GM12878 (cell line): Measurements from ENCODE around the gene GRIA2. TPM values are rescaled to one million over a fixed set of nuclear protein-coding genes. Genes with fewer than 3 reads are reported as not detected.

Experiments
- ATAC-seq: fragments of 200-7000 bp; cut with Tn5 transposase; 3 replicates; pipeline ENCODE4 v1.9.1; 2020; ENCODE audit warnings: mild to moderate bottlenecking, moderate library complexity
- BruUV-seq: library from RNA; stranded (reverse); fragments of 400-500 nt; replicated peaks from 2 replicates; lab custom pipeline; 2021; lab: Mats Ljungman, UMichigan
- CTCF ChIA-PET: fragments of 300-600 bp; sonication (Branson Sonifier 250); formaldehyde crosslinking; extraction: SDS; loops from one replicate; lab custom pipeline; 2021; ENCODE audit warnings: inconsistent platforms; lab: Yijun Ruan, JAX
- POLR2A ChIA-PET: fragments of 350-600 bp; formaldehyde crosslinking; extraction: SDS; loops from one replicate; lab custom pipeline; 2021; ENCODE audit warnings: inconsistent platforms; lab: Charles Lee
- RAD21 ChIA-PET: fragments of 300-600 bp; sonication (Branson Sonifier 250); formaldehyde crosslinking; loops from one replicate; lab custom pipeline; 2023; ENCODE audit warnings: antibody characterized with exemption; ENCODE audit not compliant: unreplicated experiment; lab: Charles Lee
- SMC1A ChIA-PET: fragments of 300-600 bp; sonication (Branson Sonifier 250); formaldehyde crosslinking; loops from one replicate; lab custom pipeline; 2023; ENCODE audit not compliant: unreplicated experiment, uncharacterized antibody; lab: Charles Lee
- DNase-seq: peaks from one replicate; pipeline ENCODE4 v3.0.0-alpha.2; 2011; ENCODE audit warnings: low read depth, low spot score
- FAIRE-seq: peaks from 3 replicates; lab custom pipeline; 2011; peaks lifted over from hg19 to GRCh38; lab: Jason Lieb, UNC
- H2AFZ ChIP-seq: 2 replicates; pipeline ENCODE4 v1.6.0; 2011; ENCODE audit warnings: low read depth, low read length, control low read depth; ENCODE audit not compliant: control insufficient read depth
- H3K27ac ChIP-seq: 2 replicates; pipeline ENCODE4 v1.5.1; 2011; ENCODE audit warnings: control low read depth; ENCODE audit not compliant: control insufficient read depth, insufficient read depth
- H3K27me3 ChIP-seq, 2 experiments: replicated peaks in 1 of 2; 2 replicates each; pipeline versions ENCODE4 v1.6.0 to v1.6.1; 2011; ENCODE audit warnings: low read length in 1 of 2; ENCODE audit not compliant: control insufficient read depth in 2 of 2, insufficient read depth in 2 of 2
- H3K36me3 ChIP-seq, 2 experiments: 2 replicates each; pipeline ENCODE4 v1.5.1; 2011; ENCODE audit warnings: low read length in 1 of 2; ENCODE audit not compliant: control insufficient read depth in 2 of 2, insufficient read depth in 2 of 2
- H3K4me1 ChIP-seq: 2 replicates; pipeline ENCODE4 v1.6.1; 2011; ENCODE audit warnings: mild to moderate bottlenecking, low read length, moderate library complexity, mixed read lengths; ENCODE audit not compliant: control insufficient read depth, insufficient read depth
- H3K4me2 ChIP-seq: 2 replicates; pipeline ENCODE4 v1.6.0; 2011; ENCODE audit warnings: control low read depth; ENCODE audit not compliant: control insufficient read depth, insufficient read depth
- H3K4me3 ChIP-seq: fragments of 200-600 bp; sonication (generic); 2 replicates; pipeline ENCODE4 v1.5.1; 2016
- H3K79me2 ChIP-seq: 2 replicates; pipeline ENCODE4 v1.6.0; 2011; ENCODE audit warnings: low read length; ENCODE audit not compliant: control insufficient read depth, insufficient read depth
- H3K9ac ChIP-seq: 2 replicates; pipeline ENCODE4 v1.8.0; 2011; ENCODE audit warnings: low read length, control low read depth, mixed read lengths; ENCODE audit not compliant: control insufficient read depth, insufficient read depth
- H3K9me3 ChIP-seq: replicated peaks from 3 replicates; pipeline ENCODE4 v1.5.1; 2011; ENCODE audit warnings: mild to moderate bottlenecking, low read length; ENCODE audit not compliant: control insufficient read depth, insufficient read depth
- H4K20me1 ChIP-seq: 2 replicates; pipeline ENCODE4 v1.6.0; 2011; ENCODE audit not compliant: control insufficient read depth, insufficient read depth
- CHD4 ChIP-seq: fragments of 200-600 bp; sonication (generic); IDR thresholded peaks from 2 replicates; pipeline ENCODE4 v1.6.1; 2016; ENCODE audit warnings: mild to moderate bottlenecking
- CREM ChIP-seq: IDR thresholded peaks from 2 replicates; pipeline ENCODE4 v1.6.1; 2014; ENCODE audit warnings: antibody characterized with exemption, low read depth
- CUX1 ChIP-seq: IDR thresholded peaks from 2 replicates; pipeline ENCODE4 v1.6.1; 2012; ENCODE audit warnings: improper control_type of control experiment, low read depth, low read length; ENCODE audit not compliant: insufficient replicate concordance
- EGR1 ChIP-seq, 2 experiments: IDR thresholded peaks; 1 replicate in 1 of 2; 2 replicates in 1 of 2; pipeline ENCODE4 v1.6.1; 2011 to 2012; ENCODE audit warnings: low read depth in 2 of 2, low read length in 2 of 2, borderline replicate concordance in 1 of 2, mild to moderate bottlenecking in 1 of 2, moderate library complexity in 1 of 2
- FOXK2 ChIP-seq: fragments of 450-650 bp; IDR thresholded peaks from 2 replicates; pipeline ENCODE4 v1.6.1; 2017; ENCODE audit warnings: mild to moderate bottlenecking, moderate library complexity
- HDAC2 ChIP-seq: fragments of 200-600 bp; sonication (generic); IDR thresholded peaks from 2 replicates; pipeline ENCODE4 v1.6.1; 2017
- NBN ChIP-seq: fragments of 450-650 bp; IDR thresholded peaks from 2 replicates; pipeline ENCODE4 v1.6.1; 2016
- NR2C1 ChIP-seq: fragments of 450-650 bp; IDR thresholded peaks from 2 replicates; pipeline ENCODE4 v1.6.1; 2017; ENCODE audit warnings: antibody characterized with exemption, mild to moderate bottlenecking, moderate library complexity
- POLR2AphosphoS5 ChIP-seq: IDR thresholded peaks from 2 replicates; pipeline ENCODE4 v1.6.1; 2011; ENCODE audit warnings: mild to moderate bottlenecking, low read length, inconsistent platforms
- RELA ChIP-seq: fragments of 450-650 bp; IDR thresholded peaks from 2 replicates; pipeline ENCODE4 v1.8.0; 2014; ENCODE audit warnings: borderline replicate concordance; ENCODE audit not compliant: partially characterized antibody
- TCF12 ChIP-seq: IDR thresholded peaks from 2 replicates; pipeline ENCODE4 v1.6.1; 2011; ENCODE audit warnings: low read depth, mild to moderate bottlenecking, low read length
- ZNF217 ChIP-seq: fragments of 450-650 bp; IDR thresholded peaks from 2 replicates; pipeline ENCODE4 v1.6.1; 2017; ENCODE audit warnings: antibody characterized with exemption, mild to moderate bottlenecking
- ZNF274 ChIP-seq: IDR thresholded peaks from one replicate; pipeline ENCODE4 v1.8.0; 2011; ENCODE audit not compliant: insufficient read length, insufficient read depth
- WGBS: methylation state at CpG from one replicate; pipeline ENCODE4 v1.1.6; 2016; ENCODE audit warnings: low lambda C conversion rate; ENCODE audit not compliant: insufficient replicate concordance, insufficient coverage; ENCODE audit errors: missing lambda C conversion rate; 5-methylcytosine and 5-hydroxymethylcytosine counted together
- in situ Hi-C: fragments of 300-500 bp; cut with MboI; formaldehyde crosslinking; loops from 9 replicates; pipeline ENCODE4 v1.14.3; 2018; ENCODE audit warnings: mixed read lengths
- intact Hi-C: fragments of 100-400 bp; cut with micrococcal nuclease; formaldehyde crosslinking; loops from one replicate; pipeline ENCODE4 v1.14.2; 2022; ENCODE audit not compliant: unreplicated experiment
- polyA plus RNA-seq, 11 experiments: library from polyadenylated mRNA; depleted of rRNA in 4 of 11; unstranded in 6 of 11; stranded (reverse) in 5 of 11; fragments of >200 nt; fragmentation: Nextera tagmentation in 4 of 11; fragmentation: Illumina TruSeq in 1 of 11; extraction: Ambion mirVana in 4 of 11; extraction: Trizol in 1 of 11; gene quantifications; 1 replicate in 1 of 11; 2 replicates in 10 of 11; pipeline versions ENCODE4 v1.2.1 to v1.2.3, GENCODE V29; 2011 to 2016; ENCODE audit warnings: inconsistent platforms in 2 of 11, missing spikeins in 2 of 11, low read depth in 1 of 11
- total RNA-seq, 4 experiments: library from RNA; depleted of rRNA in 3 of 4; stranded (reverse); fragments of >200 nt in 3 of 4; fragmentation: Illumina TruSeq in 1 of 4; extraction: Trizol in 1 of 4; gene quantifications; 2 replicates each; pipeline versions ENCODE4 v1.2.1 to v1.2.3, GENCODE V29; 2013 to 2021
- TF ChIP-seq, protein P1 (sequence below): fragments of 450-650 bp; conservative IDR thresholded peaks from 2 replicates; pipeline ENCODE4 v1.6.1; 2017; ENCODE audit warnings: mild to moderate bottlenecking, moderate library complexity
- TF ChIP-seq, protein P2 (sequence below): IDR thresholded peaks from 2 replicates; pipeline ENCODE4 v1.6.1; 2012; ENCODE audit warnings: mild to moderate bottlenecking, low read depth, low read length

Gene GRIA2
- total and polyA plus RNA-seq, 10 of the 15 experiments (the other 5 are each of a cell fraction or from before 2014, with no cell fraction given): under 0.01 TPM; not detected in 9

GRCh38 chr4:157223456-157223855 lies 2.9 kb downstream of the GRIA2 start (continued):
- TF ChIP-seq CUX1: no peak
- TF ChIP-seq EGR1 (IDR thresholded peaks at IDR 0.05; ENCODE audit: borderline replicate concordance in 1 of 2, low read depth in 2 of 2, low read length in 2 of 2): no peak
- no peak for TF ChIP-seq NBN
- TF ChIP-seq CREM: no peak
- no peak for TF ChIP-seq ZNF274
- no peak for TF ChIP-seq CHD4
- TF ChIP-seq RELA: no peak
- TF ChIP-seq, all 136 proteins: peak for 0

GRCh38 chr4:157225096-157225495 lies 4.6 kb downstream of the GRIA2 start:
- DNase-seq (no peak), ATAC-seq (no peak), FAIRE-seq (no peak)
- peaks cover 3 to 5% of the 10 kb centered on the region in 2 experiments; a peak in 3 of 4 replicates for H3K27me3 ChIP-seq
- no peak overlapping the region for H3K4me2 ChIP-seq
- in situ Hi-C loops (no loop called here), intact Hi-C loops (no loop called here)
- RAD21 ChIA-PET: no interaction called here
- no peak overlapping the region for H2AFZ ChIP-seq
- CTCF ChIA-PET: interaction anchor here (1.6 kb wide), 1 partner anchor 9 kb away, joined by 4 read pairs; no protein-coding TSS in a partner anchor
- no peaks in the 10 kb centered on the region for H4K20me1 ChIP-seq
- no peaks in the 10 kb centered on the region for H3K36me3 ChIP-seq
- H3K9me3 ChIP-seq: no peaks in the 10 kb centered on the region; the same call in 2 of the 3 replicates
- no peak overlapping the region for H3K4me3 ChIP-seq
- SMC1A ChIA-PET: no interaction called here
- no peak overlapping the region for H3K27ac ChIP-seq
- POLR2A ChIA-PET: no interaction called here
- no peak overlapping the region for H3K9ac ChIP-seq
- no peaks in the 10 kb centered on the region for H3K79me2 ChIP-seq
- H3K4me1 ChIP-seq: no peaks in the 10 kb centered on the region
- no TSS peak for BruUV-seq
- WGBS: 0% methylated on average over 2 of the region's 2 CpGs
- TF ChIP-seq POLR2AphosphoS5: no peak
- TF ChIP-seq ZNF217: no peak
- TF ChIP-seq FOXK2: no peak
- TF ChIP-seq, protein P1, sequence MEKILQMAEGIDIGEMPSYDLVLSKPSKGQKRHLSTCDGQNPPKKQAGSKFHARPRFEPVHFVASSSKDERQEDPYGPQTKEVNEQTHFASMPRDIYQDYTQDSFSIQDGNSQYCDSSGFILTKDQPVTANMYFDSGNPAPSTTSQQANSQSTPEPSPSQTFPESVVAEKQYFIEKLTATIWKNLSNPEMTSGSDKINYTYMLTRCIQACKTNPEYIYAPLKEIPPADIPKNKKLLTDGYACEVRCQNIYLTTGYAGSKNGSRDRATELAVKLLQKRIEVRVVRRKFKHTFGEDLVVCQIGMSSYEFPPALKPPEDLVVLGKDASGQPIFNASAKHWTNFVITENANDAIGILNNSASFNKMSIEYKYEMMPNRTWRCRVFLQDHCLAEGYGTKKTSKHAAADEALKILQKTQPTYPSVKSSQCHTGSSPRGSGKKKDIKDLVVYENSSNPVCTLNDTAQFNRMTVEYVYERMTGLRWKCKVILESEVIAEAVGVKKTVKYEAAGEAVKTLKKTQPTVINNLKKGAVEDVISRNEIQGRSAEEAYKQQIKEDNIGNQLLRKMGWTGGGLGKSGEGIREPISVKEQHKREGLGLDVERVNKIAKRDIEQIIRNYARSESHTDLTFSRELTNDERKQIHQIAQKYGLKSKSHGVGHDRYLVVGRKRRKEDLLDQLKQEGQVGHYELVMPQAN: no peak
- no peak for TF ChIP-seq NR2C1
- no peak for TF ChIP-seq HDAC2
- TF ChIP-seq, protein P2, sequence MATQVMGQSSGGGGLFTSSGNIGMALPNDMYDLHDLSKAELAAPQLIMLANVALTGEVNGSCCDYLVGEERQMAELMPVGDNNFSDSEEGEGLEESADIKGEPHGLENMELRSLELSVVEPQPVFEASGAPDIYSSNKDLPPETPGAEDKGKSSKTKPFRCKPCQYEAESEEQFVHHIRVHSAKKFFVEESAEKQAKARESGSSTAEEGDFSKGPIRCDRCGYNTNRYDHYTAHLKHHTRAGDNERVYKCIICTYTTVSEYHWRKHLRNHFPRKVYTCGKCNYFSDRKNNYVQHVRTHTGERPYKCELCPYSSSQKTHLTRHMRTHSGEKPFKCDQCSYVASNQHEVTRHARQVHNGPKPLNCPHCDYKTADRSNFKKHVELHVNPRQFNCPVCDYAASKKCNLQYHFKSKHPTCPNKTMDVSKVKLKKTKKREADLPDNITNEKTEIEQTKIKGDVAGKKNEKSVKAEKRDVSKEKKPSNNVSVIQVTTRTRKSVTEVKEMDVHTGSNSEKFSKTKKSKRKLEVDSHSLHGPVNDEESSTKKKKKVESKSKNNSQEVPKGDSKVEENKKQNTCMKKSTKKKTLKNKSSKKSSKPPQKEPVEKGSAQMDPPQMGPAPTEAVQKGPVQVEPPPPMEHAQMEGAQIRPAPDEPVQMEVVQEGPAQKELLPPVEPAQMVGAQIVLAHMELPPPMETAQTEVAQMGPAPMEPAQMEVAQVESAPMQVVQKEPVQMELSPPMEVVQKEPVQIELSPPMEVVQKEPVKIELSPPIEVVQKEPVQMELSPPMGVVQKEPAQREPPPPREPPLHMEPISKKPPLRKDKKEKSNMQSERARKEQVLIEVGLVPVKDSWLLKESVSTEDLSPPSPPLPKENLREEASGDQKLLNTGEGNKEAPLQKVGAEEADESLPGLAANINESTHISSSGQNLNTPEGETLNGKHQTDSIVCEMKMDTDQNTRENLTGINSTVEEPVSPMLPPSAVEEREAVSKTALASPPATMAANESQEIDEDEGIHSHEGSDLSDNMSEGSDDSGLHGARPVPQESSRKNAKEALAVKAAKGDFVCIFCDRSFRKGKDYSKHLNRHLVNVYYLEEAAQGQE: no peak
- TF ChIP-seq TCF12: no peak
